Placental pericyte (primary cell): ENCODE measurements around the gene ZXDB. TPM values are rescaled to one million over a fixed set of nuclear protein-coding genes. Genes with fewer than 3 reads are reported as not detected.

Source experiments
- total RNA-seq: library from RNA; depleted of rRNA; stranded (reverse); fragments of >200 nt; gene quantifications from 2 replicates; pipeline ENCODE4 v1.2.3, GENCODE V29; 2012

ZXDB gene
- total RNA-seq, result 9.4 and 13.2 TPM in 2 replicates

GRCh38 chrX:57591284-57592159 lies at the start of gene ZXDB:
Gene ZXDB (plus strand): TSS chrX:57592011. CDS start chrX:57592049, 38 bp downstream.

Other genes starting within 250 kb of the ZXDB start
- not detected in 2 replicates for gene NLRP2B, start 88.2 kb downstream of the ZXDB start, total RNA-seq